A549 (cell line): ENCODE results near the gene ANKRD7. TPM values are rescaled to one million over a fixed set of nuclear protein-coding genes. Genes with fewer than 3 reads are reported as not detected.

Source experiments
- ATAC-seq, 2 experiments: fragments of 200-7000 bp in 1 of 2; fragments of >200 bp in 1 of 2; cut with Nextera tagmentation in 1 of 2; cut with Tn5 transposase in 1 of 2; 3 replicates each; pipeline versions ENCODE4 v1.8.0 to v1.9.1; 2018 to 2020; ENCODE audit warnings: mild to moderate bottlenecking in 1 of 2, moderate library complexity in 1 of 2
- CTCF ChIA-PET: fragments of 300-600 bp; sonication (Branson Sonifier 250); formaldehyde crosslinking; extraction: SDS; loops from one replicate; lab custom pipeline; 2021; ENCODE audit warnings: antibody characterized with exemption, inconsistent platforms; lab: Yijun Ruan, JAX
- POLR2A ChIA-PET: fragments of 350-600 bp; formaldehyde crosslinking; extraction: SDS; loops from one replicate; lab custom pipeline; 2021; ENCODE audit warnings: antibody characterized with exemption, inconsistent platforms; lab: Yijun Ruan, JAX
- DNase-seq, 2 experiments: peaks; one replicate each; pipeline versions ENCODE4 v3.0.0 to v3.0.0-alpha.2; 2011 to 2016; ENCODE audit warnings: low read depth in 1 of 2, low spot score in 1 of 2
- FAIRE-seq: peaks from 2 replicates; lab custom pipeline; 2011; peaks lifted over from hg19 to GRCh38; lab: Jason Lieb, UNC
- H3K27ac ChIP-seq, 2 experiments: fragments of >200 bp; sonication (Bioruptor Twin); formaldehyde crosslinking; 3 replicates each; pipeline ENCODE4 v1.5.1; 2016 to 2017
- H3K4me1 ChIP-seq: fragments of >200 bp; sonication (Bioruptor Twin); formaldehyde crosslinking; 3 replicates; pipeline ENCODE4 v1.6.1; 2016
- H3K4me2 ChIP-seq: fragments of >200 bp; sonication (Bioruptor Twin); formaldehyde crosslinking; 3 replicates; pipeline ENCODE4 v1.6.1; 2016
- H3K4me3 ChIP-seq: fragments of >200 bp; sonication (Bioruptor Twin); formaldehyde crosslinking; 3 replicates; pipeline ENCODE4 v1.5.1; 2016
- H3K9me3 ChIP-seq: fragments of >200 bp; sonication (Bioruptor Twin); formaldehyde crosslinking; 3 replicates; pipeline ENCODE4 v1.6.1; 2016
- BHLHE40 ChIP-seq: IDR thresholded peaks from 2 replicates; pipeline ENCODE4 v1.6.1; 2012; ENCODE audit warnings: low read depth, low read length, inconsistent platforms
- CBX8 ChIP-seq: fragments of 200-600 bp; sonication (generic); IDR thresholded peaks from 2 replicates; pipeline ENCODE4 v1.6.1; 2016
- CHD4 ChIP-seq: fragments of 200-600 bp; sonication (generic); IDR thresholded peaks from 2 replicates; pipeline ENCODE4 v1.6.1; 2016; ENCODE audit warnings: antibody characterized with exemption, mild to moderate bottlenecking, borderline replicate concordance
- CTCF ChIP-seq: fragments of >200 bp; sonication (Bioruptor Twin); formaldehyde crosslinking; IDR thresholded peaks from 3 replicates; pipeline ENCODE4 v1.5.1; 2016
- E2F6 ChIP-seq: IDR thresholded peaks from 2 replicates; pipeline ENCODE4 v1.6.1; 2012; ENCODE audit warnings: low read depth, borderline replicate concordance
- EHF ChIP-seq: fragments of 250-450 bp; sonication (Bioruptor Pico); IDR thresholded peaks from 2 replicates; pipeline ENCODE4 v1.5.0; 2020; ENCODE audit warnings: mild to moderate bottlenecking
- FOSL2 ChIP-seq, 2 experiments: fragments of 450-650 bp in 1 of 2; fragments of >200 bp in 1 of 2; sonication (Bioruptor Twin) in 1 of 2; formaldehyde crosslinking; IDR thresholded peaks; 2 replicates each; pipeline versions ENCODE4 v1.5.0 to v1.6.1; 2016 to 2020; ENCODE audit warnings: mild to moderate bottlenecking in 1 of 2, moderate library complexity in 1 of 2
- HOXB13 ChIP-seq: fragments of 250-450 bp; sonication (Bioruptor Pico); IDR thresholded peaks from 2 replicates; pipeline ENCODE4 v1.5.0; 2020; ENCODE audit warnings: low read depth, mild to moderate bottlenecking, moderate library complexity
- HOXB5 ChIP-seq: fragments of 250-450 bp; sonication (Bioruptor Pico); IDR thresholded peaks from 2 replicates; pipeline ENCODE4 v1.5.0; 2020; ENCODE audit warnings: mild to moderate bottlenecking, moderate library complexity
- JUN ChIP-seq, 2 experiments: fragments of >200 bp; sonication (Bioruptor Twin); formaldehyde crosslinking; IDR thresholded peaks; 2 replicates in 1 of 2; 3 replicates in 1 of 2; pipeline ENCODE4 v1.6.1; 2016 to 2017
- MAX ChIP-seq: IDR thresholded peaks from 2 replicates; pipeline ENCODE4 v1.6.1; 2012
- MYC ChIP-seq: IDR thresholded peaks from 2 replicates; pipeline ENCODE4 v1.6.1; 2012; ENCODE audit warnings: mild to moderate bottlenecking, inconsistent platforms, low read length, improper control_type of control experiment, borderline replicate concordance
- PBX3 ChIP-seq: IDR thresholded peaks from 2 replicates; pipeline ENCODE4 v1.6.1; 2012
- POLR2A ChIP-seq: IDR thresholded peaks from 2 replicates; pipeline ENCODE4 v1.6.1; 2012; ENCODE audit warnings: mild to moderate bottlenecking, low read length
- POLR2AphosphoS2 ChIP-seq: conservative IDR thresholded peaks from 2 replicates; pipeline ENCODE4 v1.6.1; 2012; ENCODE audit warnings: low read length, improper control_type of control experiment, inconsistent platforms
- REST ChIP-seq: fragments of 200-600 bp; sonication (generic); IDR thresholded peaks from 2 replicates; pipeline ENCODE4 v1.6.1; 2016; ENCODE audit warnings: antibody characterized with exemption, mild to moderate bottlenecking, moderate library complexity
- RFX5 ChIP-seq: fragments of 450-650 bp; IDR thresholded peaks from 2 replicates; pipeline ENCODE4 v1.7.1; 2014; ENCODE audit warnings: antibody characterized with exemption, mild to moderate bottlenecking, moderate library complexity
- WGBS: methylation state at CpG from one replicate; pipeline ENCODE4 v1.1.6; 2017; ENCODE audit errors: missing lambda C conversion rate; 5-methylcytosine and 5-hydroxymethylcytosine counted together
- polyA plus RNA-seq, 4 experiments: library from polyadenylated mRNA; depleted of rRNA in 3 of 4; stranded (reverse); fragments of >200 nt; fragmentation: RNase III in 1 of 4; extraction: RNeasy Plus Mini Kit Qiagen cat#74134 plus additional on column Dnase treatment in 1 of 4; gene quantifications; 2 replicates in 3 of 4; 3 replicates in 1 of 4; pipeline ENCODE4 v1.2.3, GENCODE V29; 2011 to 2017

Gene ANKRD7
- polyA plus RNA-seq, 2 of the 4 experiments (the other 2 are of a cell fraction) = 0.59 to 0.70 TPM

- 0% methylated on average over 3 of the region's 3 CpGs for WGBS
- DNase-seq = no peak
- FAIRE-seq = no peak
Observed at GRCh38 chr7:118281196-118281595, 56.7 kb downstream of the ANKRD7 start.

GRCh38 chr7:118285358-118285757 lies 60.9 kb downstream of the ANKRD7 start:
- CTCF ChIA-PET = no interaction called here
- no peak overlapping the region for H3K4me3 ChIP-seq
- H3K4me2 ChIP-seq = no peak overlapping the region
- H3K4me1 ChIP-seq = no peaks in the 10 kb centered on the region
- no peak for TF ChIP-seq JUN (IDR thresholded peaks at IDR 0.05)
- TF ChIP-seq HOXB13 = no peak
- no peak for TF ChIP-seq CHD4
- TF ChIP-seq PBX3 = no peak
- TF ChIP-seq EHF (CRISPR knock-in tag) = no peak
- H3K27ac ChIP-seq = no peak overlapping the region
- ATAC-seq = no peak
- DNase-seq = no peak
- FAIRE-seq = no peak
- POLR2A ChIA-PET = no interaction called here
- H3K9me3 ChIP-seq = no peaks in the 10 kb centered on the region

More at GRCh38 chr7:118281196-118281595, 56.7 kb downstream of the ANKRD7 start:
- Histone ChIP-seq H3K9me3 (no peaks in the 10 kb centered on the region), H3K4me3 (no peak overlapping the region), H3K4me1 (no peaks in the 10 kb centered on the region), H3K4me2 (no peak overlapping the region), H3K27ac (no peak overlapping the region)
- POLR2A ChIA-PET = no interaction called here
- CTCF ChIA-PET = no interaction called here
- no peak for ATAC-seq
- TF ChIP-seq POLR2AphosphoS2 = no peak

- ChIA-PET CTCF (no interaction called here), POLR2A (no interaction called here)
- Histone ChIP-seq H3K4me2 (no peak overlapping the region), H3K4me1 (no peaks in the 10 kb centered on the region), H3K9me3 (no peaks in the 10 kb centered on the region)
- 70% methylated on average over 2 of the region's 2 CpGs for WGBS
- no peak for FAIRE-seq
- TF ChIP-seq CTCF = no peak
- TF ChIP-seq HOXB5 = no peak
- no peak for TF ChIP-seq E2F6
- TF ChIP-seq RFX5 = no peak
- TF ChIP-seq CBX8 = no peak
- no peak for TF ChIP-seq PBX3
- no peak for TF ChIP-seq MAX
- TF ChIP-seq REST = no peak
- no peak for TF ChIP-seq MYC
- TF ChIP-seq FOSL2 (IDR thresholded peaks at IDR 0.05) = no peak
- no peak for TF ChIP-seq FOSL2 (CRISPR knock-in tag; IDR thresholded peaks at IDR 0.05)
- TF ChIP-seq BHLHE40 = no peak
- no peak for TF ChIP-seq POLR2A
- TF ChIP-seq, all 56 proteins: peak for 0
- ATAC-seq (no peak), DNase-seq (no peak)
- Histone ChIP-seq H3K27ac (no peak overlapping the region), H3K4me3 (no peak overlapping the region)
Observed at GRCh38 chr7:118286131-118286530, 61.6 kb downstream of the ANKRD7 start.
